HG03095 (cell line): ENCODE measurements around the gene KRT80.

ENCODE experiments used
- ATAC-seq: cut with Tn5 transposase; IDR thresholded peaks from one replicate; pipeline ENCODE4 v1.9.1; 2021; ENCODE audit warnings: moderate library complexity; ENCODE audit not compliant: unreplicated experiment

Gene KRT80

DNA sequence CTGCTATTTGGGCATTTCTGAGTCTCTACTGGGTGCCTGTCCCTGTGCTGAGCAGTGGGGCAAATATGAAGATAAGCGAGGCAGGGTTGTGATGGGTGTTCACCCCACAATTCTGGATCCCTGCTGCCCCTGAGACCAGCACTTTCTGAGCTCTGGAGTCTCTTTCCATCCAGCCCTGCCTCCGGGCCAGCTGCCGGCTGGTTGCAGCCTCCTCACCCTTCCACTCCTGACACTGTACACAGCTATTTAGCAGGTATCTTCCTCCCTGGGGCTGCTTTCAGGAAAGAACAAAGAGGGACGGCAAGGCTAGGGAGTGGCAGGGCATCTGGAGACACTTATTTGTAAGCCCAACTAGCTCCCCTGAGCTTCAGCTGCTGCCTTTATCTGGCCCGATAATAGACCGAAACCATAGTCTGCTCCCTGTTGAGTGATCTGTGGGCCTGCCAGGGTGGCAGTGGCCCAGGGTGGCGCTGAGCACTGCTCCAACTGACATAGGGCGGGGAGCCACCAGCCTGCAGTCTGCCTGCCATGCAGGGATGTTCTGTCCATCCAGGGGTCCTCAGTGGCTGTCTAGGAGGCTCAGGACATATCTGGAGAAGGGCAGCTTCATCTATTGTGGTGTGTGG is 7.6 kb upstream of the KRT80 start:
- ATAC-seq: no peak

DNA sequence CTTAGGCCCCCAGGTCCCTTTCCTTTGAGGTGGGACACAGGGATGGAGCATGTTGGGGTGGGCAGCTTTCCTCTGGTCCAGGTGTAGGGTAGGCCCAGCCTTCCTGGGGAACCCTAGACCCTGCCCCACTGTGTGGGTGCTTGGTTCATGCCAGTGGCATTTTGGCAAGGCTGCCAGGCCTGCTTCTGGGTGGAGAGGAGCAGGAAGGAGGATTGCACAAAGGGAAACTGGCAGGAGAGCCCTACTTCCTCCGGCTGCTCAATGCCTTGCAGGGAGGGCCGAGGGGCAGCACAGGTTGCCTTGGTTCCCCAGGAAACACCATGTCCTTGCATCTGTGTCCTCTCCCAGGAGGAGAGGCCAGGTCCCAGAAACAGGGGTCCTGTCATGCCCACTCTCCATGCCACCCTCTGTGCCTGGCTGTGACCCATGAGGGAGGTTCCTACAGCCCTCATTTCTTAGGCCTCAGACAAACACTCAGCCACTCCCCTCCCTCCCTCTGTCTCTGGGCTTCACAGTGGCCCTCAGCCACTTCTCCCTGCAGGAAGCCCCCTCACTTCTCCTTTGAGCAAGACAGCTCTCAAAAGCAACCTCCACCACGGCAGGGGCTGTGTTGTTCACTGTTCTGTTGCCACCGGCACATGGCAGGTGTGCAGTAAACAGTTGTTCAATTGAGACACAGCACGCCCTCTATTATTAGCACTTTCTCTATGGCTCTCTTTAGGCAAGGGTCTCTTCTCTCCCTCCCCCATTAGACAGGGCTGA is 6.8 kb upstream of the KRT80 start:
- no peak for ATAC-seq

DNA sequence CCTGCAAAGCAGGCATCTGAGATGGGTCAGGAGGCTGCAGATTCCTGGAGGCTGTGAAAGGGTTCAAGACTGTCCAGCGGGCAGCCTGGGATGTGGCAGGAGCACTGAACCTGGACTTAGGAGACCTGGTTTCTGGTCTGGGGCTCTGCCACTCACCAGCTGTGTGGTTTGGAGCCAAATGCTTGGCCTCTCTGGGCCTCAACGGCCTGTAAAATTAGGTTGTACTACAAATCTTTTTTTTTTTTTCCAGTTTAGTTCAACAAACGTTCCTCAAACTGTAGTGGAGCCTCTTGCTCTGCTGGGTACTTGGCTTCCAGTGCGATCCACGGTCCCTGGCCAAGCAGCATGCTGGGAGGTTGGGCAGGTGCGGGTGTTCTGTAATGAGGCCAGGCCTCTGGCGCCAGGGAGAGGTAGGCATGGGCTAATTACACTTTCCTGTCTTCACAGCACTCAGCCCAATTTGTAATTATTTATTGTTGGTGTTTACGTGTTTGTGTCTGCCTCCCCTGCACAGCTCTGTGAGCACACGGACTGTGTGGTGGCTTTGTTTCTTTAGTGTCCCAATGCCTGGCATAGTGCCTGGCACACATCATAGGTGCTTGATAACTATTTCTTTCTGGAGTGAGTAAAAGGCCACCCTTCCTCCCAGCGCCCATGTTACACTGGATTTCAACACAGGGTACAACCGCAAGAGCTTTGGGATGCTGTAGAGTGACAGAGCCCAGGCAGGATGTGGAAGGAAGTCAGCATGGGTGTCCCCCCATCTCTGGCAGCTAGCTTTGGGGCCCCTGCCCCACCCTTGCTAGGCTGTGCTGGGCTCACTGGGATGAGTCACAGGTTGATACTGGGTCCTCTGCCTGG is 5.8 kb upstream of the KRT80 start:
- no peak for ATAC-seq

DNA sequence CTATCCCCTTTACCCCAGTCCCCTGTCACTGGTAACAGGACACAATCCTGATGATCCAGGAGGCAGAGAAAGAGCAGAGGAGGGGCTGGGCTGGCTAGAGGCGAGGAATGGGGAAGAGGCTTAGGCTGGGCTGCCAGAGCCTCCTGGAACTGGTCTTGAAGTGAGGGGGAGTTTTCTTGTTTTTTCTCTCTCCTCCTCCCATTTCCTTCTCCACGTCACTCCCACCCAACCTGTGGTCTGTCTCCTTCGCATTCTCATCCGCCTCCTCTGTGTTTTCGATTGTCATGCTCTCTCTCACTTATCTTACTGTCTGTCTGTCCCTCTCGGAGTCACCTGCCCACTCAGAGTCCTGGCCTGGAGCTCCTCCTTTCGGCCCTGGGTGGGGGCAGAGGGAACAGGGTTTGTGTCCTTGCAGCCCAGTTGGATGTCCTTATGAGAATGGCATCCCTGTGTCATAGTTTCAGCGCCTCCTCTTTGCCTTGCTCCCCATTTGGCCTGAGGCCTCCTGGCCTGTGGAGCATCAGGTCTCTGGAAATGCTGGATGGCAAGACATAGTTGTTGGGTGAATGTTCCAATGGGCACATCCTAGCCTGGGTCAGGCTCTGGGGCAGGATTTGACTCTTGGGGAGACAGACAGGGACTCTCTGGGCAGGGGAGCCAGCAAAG is 3.4 kb upstream of the KRT80 start:
- no peak for ATAC-seq

DNA sequence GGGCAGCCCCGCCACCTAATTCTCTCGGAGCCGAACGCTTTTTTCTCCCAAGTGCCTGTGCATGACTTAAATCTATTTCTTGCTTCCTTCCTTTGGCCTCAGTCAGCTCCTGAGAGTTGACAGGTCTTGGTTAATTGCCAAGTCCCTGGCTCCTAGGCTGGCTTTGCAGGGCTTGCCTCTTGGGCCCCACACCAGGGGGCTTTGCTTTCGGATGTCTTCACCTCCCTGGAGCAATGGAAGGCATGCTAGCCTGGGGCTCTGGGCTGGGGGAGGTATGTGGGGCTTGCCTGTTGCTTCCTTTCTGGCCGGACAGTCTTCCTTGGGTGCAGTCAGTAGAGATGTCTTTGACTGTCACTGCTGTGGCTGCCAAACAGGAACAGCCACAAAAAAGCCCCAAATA is 2.2 kb upstream of the KRT80 start:
- ATAC-seq: no peak

DNA sequence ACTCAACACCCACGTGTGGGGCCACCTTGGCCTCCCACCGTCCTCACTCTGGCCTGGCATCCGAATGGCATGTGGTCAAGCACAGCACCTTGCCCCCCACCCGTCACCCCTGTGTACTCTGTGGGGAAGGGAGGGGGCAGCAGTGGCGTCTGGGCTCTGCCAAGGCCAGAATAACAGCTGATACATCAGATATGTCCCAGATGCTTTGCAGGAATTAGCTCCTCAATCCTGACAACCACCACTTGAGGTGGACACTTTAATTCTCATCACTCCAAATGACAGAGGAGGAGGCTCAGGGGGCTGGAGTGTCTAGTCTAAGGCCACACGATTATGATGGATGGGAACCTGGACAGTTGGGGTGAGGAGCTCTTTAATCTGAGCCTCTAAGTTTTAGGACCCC is 1.7 kb upstream of the KRT80 start:
- ATAC-seq: no peak

DNA sequence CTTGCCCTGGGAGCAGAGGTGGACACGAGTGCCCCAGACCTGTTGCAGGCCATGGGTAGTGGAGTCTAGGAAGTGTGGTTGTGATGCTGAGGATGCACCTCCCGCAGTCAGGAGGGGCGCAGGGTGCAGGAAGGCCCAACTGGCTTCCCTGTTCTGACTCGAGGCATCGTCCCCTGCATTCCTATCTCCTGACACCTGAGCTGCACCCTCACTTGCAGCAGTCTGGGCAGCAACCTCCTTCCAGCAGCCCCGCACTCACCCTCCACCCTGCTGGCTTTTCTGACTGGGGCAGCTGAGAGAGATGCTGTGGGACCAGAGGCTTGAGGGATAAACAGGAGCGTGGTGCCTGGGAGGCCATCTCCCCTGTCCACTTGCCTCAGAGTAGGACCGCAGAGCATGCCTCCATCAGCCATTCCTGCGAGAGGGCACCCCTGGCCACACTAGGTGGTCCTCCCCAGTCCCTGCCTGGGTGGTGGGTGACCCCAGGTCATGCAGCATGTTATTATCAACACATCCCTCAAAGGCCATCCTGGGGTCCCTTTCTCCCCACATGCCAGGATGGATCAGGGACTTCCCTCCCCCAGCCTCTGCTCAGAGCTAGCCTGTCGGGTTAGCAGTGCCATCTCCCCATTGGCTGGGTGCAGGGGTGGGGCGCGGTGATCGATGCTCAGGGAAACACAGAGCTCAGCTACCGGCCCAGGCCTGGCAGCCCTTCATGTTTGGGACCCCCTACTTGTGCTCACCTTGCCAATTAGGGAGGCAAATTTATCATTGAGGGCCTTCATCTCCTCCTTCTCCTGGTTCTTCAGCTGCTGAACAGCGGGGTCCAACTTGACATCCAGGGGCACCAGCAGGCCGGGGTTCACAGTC is 719 bp downstream of the KRT80 start:
- ATAC-seq: no peak

DNA sequence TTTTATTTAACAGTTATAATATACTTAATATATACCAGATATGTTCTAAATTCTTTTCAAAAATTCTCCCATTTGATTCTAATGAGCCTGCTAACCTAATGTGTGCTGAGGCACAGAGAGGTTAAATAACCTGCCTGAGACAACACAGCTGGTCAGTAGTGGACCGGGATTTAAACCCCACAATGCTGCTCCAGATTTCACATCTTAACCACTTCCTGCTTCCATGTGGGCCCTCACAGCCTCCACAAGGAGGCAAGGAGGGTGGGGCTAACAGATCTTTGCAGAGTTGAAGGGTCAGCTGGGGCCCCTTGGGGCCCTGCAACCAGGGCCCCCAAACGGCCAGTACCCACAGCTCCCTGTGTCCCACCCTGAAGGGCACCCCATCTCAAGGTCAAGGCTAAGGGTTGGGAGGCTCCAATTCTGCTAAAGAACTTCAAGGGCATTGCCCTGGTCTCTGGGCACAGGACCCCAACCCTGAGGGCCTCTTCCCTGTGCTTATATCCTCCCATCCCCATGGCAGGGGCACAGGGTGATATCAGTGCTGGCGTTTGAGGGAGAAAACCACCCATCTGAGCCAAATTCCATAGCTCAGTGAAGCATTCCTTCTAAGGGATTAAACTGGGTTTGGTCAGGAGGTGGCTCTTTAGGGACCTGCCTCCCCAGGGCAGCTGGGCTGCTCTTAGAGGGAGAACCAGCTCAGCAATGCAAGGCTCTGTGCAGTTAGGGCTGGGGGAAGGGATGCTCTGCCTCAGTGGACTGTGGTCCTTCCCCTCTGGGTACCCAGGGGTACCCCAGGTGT is 2.2 kb downstream of the KRT80 start:
- no peak for ATAC-seq

DNA sequence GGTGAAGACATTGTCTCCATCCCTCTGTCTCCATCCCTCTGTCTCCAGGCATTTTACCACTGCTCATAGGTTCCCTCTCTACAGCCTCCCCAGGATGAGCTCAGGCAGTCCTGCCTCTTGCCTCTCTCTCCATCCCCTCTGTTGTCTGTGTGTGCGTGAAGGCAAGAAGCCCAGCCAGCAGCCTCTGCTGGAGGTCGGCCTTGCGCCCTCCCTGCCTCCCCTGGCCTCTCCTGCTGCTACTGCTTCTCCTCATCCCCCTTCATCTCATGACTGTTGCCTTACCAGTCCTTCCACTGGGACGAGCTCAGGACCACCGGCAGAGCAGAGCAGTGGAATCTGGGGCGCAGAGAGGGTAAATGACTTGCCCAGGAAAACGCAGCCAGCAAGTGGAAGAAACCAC is 3.2 kb downstream of the KRT80 start:
- ATAC-seq: no peak

DNA sequence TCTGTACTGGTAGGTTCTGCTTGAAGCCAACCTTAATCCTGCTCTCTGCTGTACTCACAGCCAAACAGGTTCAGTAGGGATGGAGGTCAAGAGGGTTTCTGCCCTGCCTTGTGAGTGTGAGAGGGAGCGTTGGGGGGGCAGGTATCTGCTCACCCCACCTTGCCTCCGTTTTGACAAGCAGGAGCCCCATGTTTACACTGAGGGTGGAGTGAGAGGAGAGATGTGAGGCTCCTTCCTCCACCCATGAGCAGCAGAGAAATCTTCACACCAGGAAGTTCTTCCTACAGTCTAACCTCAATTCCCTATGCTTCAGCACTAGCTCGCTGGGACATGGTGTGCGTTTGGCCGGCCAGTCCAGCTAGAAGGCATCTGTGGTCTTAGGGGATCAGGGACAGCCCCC is 4.2 kb downstream of the KRT80 start:
- no peak for ATAC-seq

DNA sequence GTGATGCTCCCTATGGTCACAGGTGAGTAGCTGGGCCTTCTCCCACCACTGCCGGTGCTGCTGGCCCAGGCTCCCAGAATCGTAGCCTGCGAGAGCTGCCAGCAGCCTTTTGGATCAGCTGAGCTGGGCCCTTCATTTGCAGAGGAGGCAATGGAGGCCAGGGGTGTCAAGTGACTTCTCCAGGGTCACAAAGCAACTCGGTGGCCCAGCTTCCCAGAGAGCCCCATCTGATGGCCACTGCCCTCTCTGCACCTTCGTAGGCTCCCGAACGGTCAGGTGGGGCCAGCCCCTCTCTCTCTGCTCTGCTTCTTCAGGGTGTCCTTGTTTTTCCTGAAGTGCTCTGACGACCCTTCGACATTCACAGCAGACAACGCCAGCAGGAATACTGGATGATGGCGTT is 4.6 kb downstream of the KRT80 start:
- no peak for ATAC-seq

DNA sequence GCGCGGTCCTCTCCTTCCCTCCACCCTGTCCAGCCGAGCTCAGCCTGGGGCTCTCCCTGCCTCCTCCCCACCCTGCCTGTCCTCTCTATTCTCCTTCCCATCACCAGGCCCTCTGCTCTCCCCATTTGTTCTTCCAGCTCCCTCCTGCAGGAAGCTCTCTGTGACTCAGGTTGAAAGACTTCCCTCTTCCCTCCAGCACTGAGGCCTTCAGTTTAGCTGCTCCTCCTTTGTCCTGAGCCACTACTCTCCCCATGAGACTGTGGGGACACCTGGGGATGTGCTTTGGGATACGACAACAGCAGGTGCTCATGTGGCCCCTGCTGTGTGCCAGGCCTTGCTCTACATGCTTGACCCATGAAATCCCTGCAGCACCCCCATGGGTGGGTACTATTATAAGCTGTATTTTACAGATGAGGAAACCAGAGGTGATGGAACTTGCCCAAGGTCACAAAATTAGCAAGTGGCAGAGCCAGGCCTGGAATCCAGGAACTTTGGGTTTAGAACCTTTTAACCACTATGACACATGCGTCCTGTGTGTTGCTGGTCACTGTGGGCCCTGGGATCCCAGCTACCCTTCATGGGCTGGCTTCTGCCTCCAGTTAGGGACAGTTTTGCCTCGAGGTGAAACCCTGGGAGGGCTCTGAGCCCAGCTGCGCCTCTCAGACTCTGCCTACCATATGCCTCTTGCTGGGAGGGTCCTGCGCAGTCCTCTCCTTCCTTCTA is 5.5 kb downstream of the KRT80 start:
- ATAC-seq: no peak

DNA sequence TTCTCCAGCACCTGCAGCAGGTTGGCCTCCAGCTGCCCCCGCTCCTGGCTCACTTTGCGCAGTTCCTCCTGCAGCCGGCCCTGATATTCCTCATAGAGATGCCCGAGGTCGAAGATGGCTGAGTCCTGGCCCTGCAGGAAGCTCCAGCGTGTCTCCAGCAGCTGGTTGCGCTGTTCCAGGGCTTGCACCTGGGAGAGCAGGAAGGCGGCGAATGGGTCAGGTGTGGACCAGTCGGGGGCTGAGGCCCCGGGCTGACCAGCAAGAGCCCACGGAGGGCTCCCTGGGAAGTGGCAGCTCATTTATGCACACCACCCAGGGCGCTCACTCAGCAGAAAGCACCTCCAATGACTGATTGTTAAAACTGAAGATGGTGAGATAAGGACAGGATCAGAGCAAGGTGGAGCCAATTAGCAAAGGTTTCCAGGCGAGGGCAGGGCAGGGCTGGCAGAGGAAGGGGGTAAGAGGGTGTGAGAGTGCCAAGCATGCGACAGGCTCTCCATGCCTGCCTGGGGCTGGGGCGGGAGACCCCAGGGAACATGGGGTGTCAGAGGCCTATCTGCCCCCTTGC is 6.3 kb downstream of the KRT80 start:
- no peak for ATAC-seq

DNA sequence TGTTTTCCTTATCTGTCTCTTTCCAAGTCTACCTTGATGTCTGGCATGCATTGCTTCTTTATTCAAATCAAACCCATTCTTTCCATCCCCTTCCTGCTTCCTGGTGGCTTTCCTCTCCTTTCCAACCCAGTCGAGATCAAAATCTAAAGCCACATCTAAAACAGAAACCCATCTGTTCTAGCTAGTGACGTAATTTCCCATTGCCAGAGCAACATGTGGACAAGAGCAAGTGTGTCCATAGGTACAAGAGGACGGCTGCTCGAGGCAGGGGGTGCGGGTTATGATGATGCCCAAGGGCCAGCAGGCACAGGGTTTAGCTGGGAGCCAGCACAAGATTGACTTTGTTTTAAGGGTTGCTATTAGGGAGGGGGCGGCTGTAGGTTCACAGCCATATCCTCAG is 7.0 kb downstream of the KRT80 start:
- ATAC-seq: no peak

DNA sequence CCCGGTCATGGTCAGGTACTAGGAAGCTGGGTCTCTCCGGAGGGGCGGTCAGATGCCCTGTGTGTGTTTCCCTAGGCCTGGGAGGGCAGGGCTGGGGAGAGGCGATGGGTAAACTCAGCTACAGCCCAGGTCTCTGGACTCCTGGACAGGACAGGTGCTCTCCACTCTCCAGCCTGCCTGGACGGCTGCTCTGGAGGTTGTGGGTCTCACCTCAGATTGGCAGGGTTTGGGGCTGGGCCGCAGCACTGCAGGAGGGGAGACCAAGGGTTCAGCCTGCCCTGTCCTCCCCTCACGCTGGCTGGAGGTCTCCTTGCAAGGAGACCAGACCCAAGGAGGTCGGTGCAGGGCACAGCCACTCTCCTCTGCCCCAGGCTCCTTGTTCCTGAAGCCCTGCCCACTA is 7.8 kb downstream of the KRT80 start:
- ATAC-seq: no peak

DNA sequence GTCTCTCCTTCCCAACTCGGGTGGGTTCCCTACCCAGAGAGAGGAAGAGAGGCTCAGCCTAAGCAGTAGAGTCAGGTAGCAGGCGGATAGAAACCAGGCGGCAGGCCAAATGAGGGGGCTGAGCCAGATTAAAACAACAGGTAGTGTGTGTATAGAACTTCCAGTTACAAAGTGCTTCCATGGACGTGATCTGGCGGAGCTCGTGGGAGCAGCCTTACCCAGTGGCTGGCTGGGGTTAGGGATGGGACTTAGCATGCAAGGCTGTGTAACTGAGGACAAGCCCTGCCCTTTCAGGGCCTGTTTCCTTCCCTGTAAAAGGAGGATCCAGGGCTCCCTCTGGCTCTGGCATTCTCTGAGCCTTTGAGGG is 8.3 kb downstream of the KRT80 start:
- ATAC-seq: no peak

DNA sequence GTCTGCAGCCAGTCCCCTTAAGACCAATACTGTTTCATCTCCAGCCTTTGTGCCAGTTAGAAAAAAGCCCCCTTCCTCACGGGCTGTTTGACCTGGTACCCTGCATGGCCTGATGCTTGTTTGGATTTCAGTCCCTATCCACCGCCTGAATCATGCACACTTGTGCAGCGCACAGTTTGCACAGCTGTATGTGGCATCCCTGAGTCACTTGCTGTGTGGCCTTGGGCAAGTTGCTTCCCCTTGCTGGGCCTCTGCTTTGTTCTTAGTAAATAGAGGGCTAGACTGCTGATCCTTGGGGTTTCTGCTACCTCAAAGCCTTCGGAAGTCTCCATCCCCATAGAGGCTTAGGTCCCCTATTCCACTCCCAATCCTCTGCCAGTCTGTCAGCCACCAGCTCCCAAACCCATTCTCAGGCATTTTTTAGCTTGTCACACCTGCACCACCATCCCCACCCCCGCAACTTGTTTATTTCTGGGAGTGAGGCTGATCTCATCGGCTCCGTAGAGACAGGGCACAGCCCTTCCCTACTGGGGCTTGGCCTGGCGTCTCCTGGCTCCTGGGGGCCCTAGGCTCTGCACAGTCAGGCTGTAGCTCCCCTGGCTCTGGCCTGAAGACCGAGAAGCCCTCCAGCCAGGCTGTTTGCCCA is 8.8 kb downstream of the KRT80 start:
- ATAC-seq: no peak

DNA sequence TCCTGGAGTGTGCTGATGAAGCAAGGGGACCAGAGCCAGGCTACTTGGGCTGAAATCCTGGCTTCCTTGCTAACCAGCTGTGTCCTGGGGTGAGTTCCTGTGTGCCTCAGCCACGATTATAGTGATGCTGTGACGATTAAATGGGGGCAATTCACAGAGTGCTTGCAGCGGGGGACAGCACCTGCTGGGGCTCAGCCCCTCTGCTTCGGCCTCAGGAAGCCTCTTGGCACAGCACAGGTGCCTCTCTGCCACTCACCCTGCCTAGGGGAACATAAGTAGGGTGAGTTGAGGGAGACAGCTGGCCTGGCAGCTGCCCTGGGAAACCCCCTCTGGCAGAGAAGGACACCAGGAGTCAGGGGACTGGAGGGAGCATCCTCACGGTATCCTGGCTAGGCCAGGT is 9.4 kb downstream of the KRT80 start:
- ATAC-seq: no peak
